ENCODE data around the gene HS6ST1.

GRCh38 chr2:128320906-128321771 is 2.5 kb upstream of the HS6ST1 start:
- TF ChIP-seq CTCF (IDR thresholded peaks at IDR 0.05) (no peak), POLR2A (IDR thresholded peaks at IDR 0.05) (no peak)

All from right lobe of liver (tissue), 4 donors.